Kidney (tissue), 14 donors: ENCODE measurements around the gene CDCA8. TPM values are rescaled to one million over a fixed set of nuclear protein-coding genes. Genes with fewer than 3 reads are reported as not detected.

Experiments
- DNase-seq, 5 donors: peaks; one replicate each; pipeline ENCODE4 v3.0.0-alpha.2; 2013 to 2020
- FAIRE-seq: peaks from 2 replicates; lab custom pipeline; 2012; peaks lifted over from hg19 to GRCh38; lab: Jason Lieb, UNC
- H3K27ac ChIP-seq, 2 donors: one replicate each; pipeline ENCODE4 v1.7.0; 2013; ENCODE audit warnings: low read depth in 2 of 2, low read length in 2 of 2, inconsistent platforms in 1 of 2
- H3K27me3 ChIP-seq: one replicate; pipeline ENCODE4 v1.7.1; 2013; ENCODE audit warnings: low read length, inconsistent platforms; ENCODE audit not compliant: control insufficient read depth, insufficient read depth
- H3K36me3 ChIP-seq, 3 donors: one replicate each; pipeline versions ENCODE4 v1.7.0 to v1.7.1; 2013; ENCODE audit warnings: low read length in 3 of 3, control low read depth in 1 of 3, inconsistent platforms in 1 of 3; ENCODE audit not compliant: insufficient read depth in 3 of 3, control insufficient read depth in 2 of 3
- H3K4me1 ChIP-seq, 3 donors: one replicate each; pipeline versions ENCODE4 v1.7.0 to v1.7.1; 2013; ENCODE audit warnings: low read length in 3 of 3, inconsistent platforms in 1 of 3, low read depth in 1 of 3; ENCODE audit not compliant: control insufficient read depth in 2 of 3, insufficient read depth in 2 of 3
- H3K4me3 ChIP-seq, 3 donors: one replicate each; pipeline versions ENCODE4 v1.7.0 to v1.8.1; 2013; ENCODE audit warnings: low read length in 3 of 3, control low read depth in 1 of 3, inconsistent platforms in 1 of 3
- H3K9ac ChIP-seq, 3 donors: one replicate each; pipeline versions ENCODE4 v1.7.0 to v1.7.1; 2013; ENCODE audit warnings: low read length in 3 of 3, control low read depth in 1 of 3, inconsistent platforms in 1 of 3
- H3K9me3 ChIP-seq, 3 donors: one replicate each; pipeline versions ENCODE4 v1.7.0 to v1.7.1; 2013; ENCODE audit warnings: low read length in 3 of 3, control low read depth in 1 of 3, inconsistent platforms in 1 of 3; ENCODE audit not compliant: control insufficient read depth in 2 of 3, insufficient read depth in 1 of 3
- CTCF ChIP-seq: IDR thresholded peaks from 3 replicates; pipeline ENCODE4 v1.5.1; 2012; ENCODE audit warnings: mild to moderate bottlenecking, moderate library complexity, borderline replicate concordance; ENCODE audit not compliant: insufficient read depth; ENCODE audit errors: extremely low read depth
- intact Hi-C: fragments of 100-400 bp; cut with DNase I; formaldehyde crosslinking; loops from one replicate; pipeline ENCODE4 v1.11.1; 2022
- polyA plus RNA-seq: library from polyadenylated mRNA; stranded (reverse); fragments of 350-450 nt; fragmentation: Illumina TruSeq; extraction: RNeasy Lipid Tissue Mini Kit (QIAGEN cat#74804); gene quantifications from one replicate; pipeline ENCODE4 v1.2.3, GENCODE V29; 2014; ENCODE audit warnings: low read depth, low replicate concordance; ENCODE audit not compliant: insufficient read depth
- total RNA-seq: library from RNA; stranded (reverse); fragmentation: NEBNext Ultra II Directional; extraction: Animal tissue kit (Norgen Biotek cat#: 25700); gene quantifications from one replicate; pipeline ENCODE4 v1.2.1, GENCODE V29; 2021
- donor health status: control.
- donor health status: control.
- donor health status: control.
- donor health status: control.
- donor health status: control.
- donor health status: DM: yes; HTN: yes; CAD: no.
- donor health status: Normal renal cell carcinoma (clear cell type).

The CDCA8 gene
- total and polyA plus RNA-seq, 2 donors from 2014 or later = 0.71 to 1.0 TPM

DNA sequence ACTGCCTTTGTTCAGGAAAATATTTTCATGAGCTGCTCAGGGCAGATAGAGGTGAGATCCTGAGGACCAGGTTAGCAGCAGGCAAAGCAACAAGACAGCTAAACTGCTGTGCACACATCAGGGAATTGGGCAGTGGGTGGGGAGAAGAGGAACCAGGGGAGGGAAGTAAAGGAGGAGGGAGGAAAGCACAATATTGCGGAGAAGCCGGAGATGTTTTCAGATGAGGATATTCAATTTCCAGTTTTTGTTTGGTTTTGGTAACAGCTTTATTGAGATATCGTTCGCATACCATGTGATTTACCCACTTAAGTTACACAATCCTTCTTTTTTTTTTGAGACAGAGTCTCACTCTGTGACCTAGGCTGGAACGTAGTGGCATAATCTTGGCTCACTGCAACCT is 38.1 kb downstream of the CDCA8 start:
- Histone ChIP-seq H3K9me3 (no peaks in the 10 kb centered on the region), H3K27ac (no peak overlapping the region), H3K4me1 (no peaks in the 10 kb centered on the region), H3K9ac (no peak overlapping the region), H3K27me3 (no peaks in the 10 kb centered on the region), H3K4me3 (no peak overlapping the region), H3K36me3 (no peaks in the 10 kb centered on the region)
- no peak for FAIRE-seq
- DNase-seq = no peak
- intact Hi-C loops = no loop called here
- TF ChIP-seq CTCF = no peak

GRCh38 chr1:37731312-37732019 is 39.1 kb downstream of the CDCA8 start:
- intact Hi-C loops = no loop called here
- TF ChIP-seq CTCF = no peak
- no peak for DNase-seq

GRCh38 chr1:37732111-37732780 is 39.9 kb downstream of the CDCA8 start:
- Histone ChIP-seq H3K9ac (no peak overlapping the region), H3K9me3 (no peaks in the 10 kb centered on the region), H3K36me3 (no peaks in the 10 kb centered on the region), H3K4me1 (no peaks in the 10 kb centered on the region), H3K27ac (no peak overlapping the region), H3K4me3 (no peak overlapping the region), H3K27me3 (no peaks in the 10 kb centered on the region)
- no peak for TF ChIP-seq CTCF
- intact Hi-C loops = no loop called here
- DNase-seq (no peak), FAIRE-seq (no peak)

More at GRCh38 chr1:37731312-37732019, 39.1 kb downstream of the CDCA8 start:
- no peak for FAIRE-seq
- Histone ChIP-seq H3K4me3 (no peak overlapping the region), H3K9me3 (no peaks in the 10 kb centered on the region), H3K4me1 (no peaks in the 10 kb centered on the region), H3K36me3 (no peaks in the 10 kb centered on the region), H3K27me3 (no peaks in the 10 kb centered on the region), H3K27ac (no peak overlapping the region), H3K9ac (no peak overlapping the region)
